ENCODE results near the gene FOXK1.
A peak's percentile ranks its signal among the peaks of the same experiment; 100 is the strongest.

Gene FOXK1

GRCh38 chr7:4766666-4767519, 84.8 kb downstream of the FOXK1 start:
- no peak for DNase-seq

- no peak for DNase-seq
Observed at GRCh38 chr7:4768597-4769569, 86.8 kb downstream of the FOXK1 start.

- no peak for DNase-seq
Observed at GRCh38 chr7:4769761-4770160, 87.7 kb downstream of the FOXK1 start.

- no peak for DNase-seq
Observed at GRCh38 chr7:4770886-4771285, 88.8 kb downstream of the FOXK1 start.

GRCh38 chr7:4771737-4772136, 89.6 kb downstream of the FOXK1 start:
- no peak for DNase-seq

- no peak for DNase-seq
Observed at GRCh38 chr7:4772306-4772705, 90.2 kb downstream of the FOXK1 start.

GRCh38 chr7:4774007-4774406, 91.9 kb downstream of the FOXK1 start:
- no peak for DNase-seq

- DNase-seq = no peak
Observed at GRCh38 chr7:4774658-4775249, 92.7 kb downstream of the FOXK1 start.

- peak; percentile 94 for DNase-seq
Observed at GRCh38 chr7:4775250-4775847, 93.3 kb downstream of the FOXK1 start, which contains the start of gene AP5Z1. Gene AP5Z1, plus strand, starts transcription at chr7:4775623. Its CDS starts 93 bp downstream, at chr7:4775716.

- no peak for DNase-seq
Observed at GRCh38 chr7:4775848-4776623, 93.9 kb downstream of the FOXK1 start.

GRCh38 chr7:4779118-4779517, 97.0 kb downstream of the FOXK1 start:
- DNase-seq = no peak

GRCh38 chr7:4781366-4782069, 99.4 kb downstream of the FOXK1 start:
- no peak for DNase-seq

- DNase-seq = no peak
Observed at GRCh38 chr7:4782333-4783291, 100.5 kb downstream of the FOXK1 start.

- no peak for DNase-seq
Observed at GRCh38 chr7:4783292-4783652, 101.2 kb downstream of the FOXK1 start.

- no peak for DNase-seq
Observed at GRCh38 chr7:4783762-4784351, 101.8 kb downstream of the FOXK1 start.

- no peak for DNase-seq
Observed at GRCh38 chr7:4784799-4785198, 102.7 kb downstream of the FOXK1 start.

GRCh38 chr7:4785371-4785770, 103.3 kb downstream of the FOXK1 start:
- DNase-seq = no peak

GRCh38 chr7:4786015-4786414, 103.9 kb downstream of the FOXK1 start:
- DNase-seq = no peak

GRCh38 chr7:4787541-4787940, 105.4 kb downstream of the FOXK1 start:
- DNase-seq = no peak
